Neutrophil (primary cell): ENCODE data around the gene PRDM16.

Source experiments
- H3K27ac ChIP-seq: fragments of 200-600 bp; sonication (generic); 2 replicates; pipeline ENCODE4 v1.5.1; 2016; ENCODE audit warnings: mild to moderate bottlenecking, moderate library complexity
- H3K27me3 ChIP-seq: fragments of 200-600 bp; sonication (generic); 2 replicates; pipeline ENCODE4 v1.6.0; 2016; ENCODE audit warnings: mild to moderate bottlenecking
- H3K36me3 ChIP-seq: fragments of 200-600 bp; sonication (generic); 2 replicates; pipeline ENCODE4 v1.5.1; 2017
- H3K4me1 ChIP-seq, 2 experiments: fragments of 200-600 bp in 1 of 2; sonication (generic) in 1 of 2; 1 replicate in 1 of 2; 2 replicates in 1 of 2; pipeline versions ENCODE4 v1.5.1 to v1.6.1; 2013 to 2016; ENCODE audit warnings: low read depth in 1 of 2, low read length in 1 of 2, mild to moderate bottlenecking in 1 of 2, moderate library complexity in 1 of 2; ENCODE audit not compliant: control insufficient read depth in 1 of 2, insufficient read depth in 1 of 2
- H3K4me3 ChIP-seq, 2 experiments: fragments of 200-600 bp in 1 of 2; sonication (generic) in 1 of 2; 1 replicate in 1 of 2; 2 replicates in 1 of 2; pipeline ENCODE4 v1.5.1; 2013 to 2016; ENCODE audit warnings: low read depth in 1 of 2, low read length in 1 of 2, mild to moderate bottlenecking in 1 of 2, moderate library complexity in 1 of 2
- H3K9me3 ChIP-seq: fragments of 200-600 bp; sonication (generic); 2 replicates; pipeline ENCODE4 v1.5.1; 2016
- TF ChIP-seq, protein P1 (sequence below): fragments of 200-600 bp; sonication (generic); IDR thresholded peaks from 2 replicates; pipeline ENCODE4 v1.5.1; 2016; ENCODE audit warnings: antibody characterized with exemption

PRDM16 gene

DNA sequence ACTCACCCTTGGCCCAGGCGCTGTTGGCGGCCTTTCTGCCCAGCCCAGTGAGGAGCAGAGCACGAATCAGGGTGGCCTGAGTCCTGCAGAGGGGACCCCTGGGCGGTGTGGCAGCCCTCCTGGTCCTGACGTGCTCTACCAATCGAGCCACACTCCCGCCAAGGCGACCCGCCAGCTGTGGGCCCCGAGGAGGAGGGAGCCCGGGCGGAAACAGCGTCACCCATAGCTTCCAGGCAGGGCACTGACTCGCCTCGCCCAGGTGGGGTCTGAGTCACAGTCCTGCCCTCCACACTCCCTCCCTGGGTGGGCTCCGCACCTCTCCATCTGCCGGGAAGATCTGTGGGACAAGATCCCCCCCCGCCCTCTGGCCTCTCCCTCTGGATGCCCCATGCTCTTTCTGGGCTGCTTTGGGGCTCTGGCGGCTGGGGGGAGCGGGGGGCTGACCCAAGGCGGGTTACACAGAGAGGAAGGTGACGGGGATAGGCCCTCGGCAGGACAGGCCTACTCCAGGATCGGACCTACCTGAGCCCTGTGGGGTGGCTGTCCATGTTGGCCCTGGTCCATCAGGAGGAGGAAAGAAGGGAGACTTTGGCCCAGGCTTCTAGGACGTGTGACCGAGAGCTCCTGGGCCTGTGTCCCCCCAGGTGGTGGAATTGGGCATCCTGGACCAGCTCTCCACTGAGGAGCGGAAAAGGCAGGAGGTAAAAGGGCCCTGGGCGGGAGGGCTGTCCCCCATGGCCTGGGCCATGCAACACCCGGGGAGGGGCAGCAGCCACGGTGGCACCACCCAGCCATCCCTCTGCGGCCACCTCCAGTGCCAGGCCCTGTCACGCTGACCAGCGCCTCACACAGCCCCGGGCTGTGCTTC lies 399.5 kb downstream of the PRDM16 start:
- TF ChIP-seq, protein P1, sequence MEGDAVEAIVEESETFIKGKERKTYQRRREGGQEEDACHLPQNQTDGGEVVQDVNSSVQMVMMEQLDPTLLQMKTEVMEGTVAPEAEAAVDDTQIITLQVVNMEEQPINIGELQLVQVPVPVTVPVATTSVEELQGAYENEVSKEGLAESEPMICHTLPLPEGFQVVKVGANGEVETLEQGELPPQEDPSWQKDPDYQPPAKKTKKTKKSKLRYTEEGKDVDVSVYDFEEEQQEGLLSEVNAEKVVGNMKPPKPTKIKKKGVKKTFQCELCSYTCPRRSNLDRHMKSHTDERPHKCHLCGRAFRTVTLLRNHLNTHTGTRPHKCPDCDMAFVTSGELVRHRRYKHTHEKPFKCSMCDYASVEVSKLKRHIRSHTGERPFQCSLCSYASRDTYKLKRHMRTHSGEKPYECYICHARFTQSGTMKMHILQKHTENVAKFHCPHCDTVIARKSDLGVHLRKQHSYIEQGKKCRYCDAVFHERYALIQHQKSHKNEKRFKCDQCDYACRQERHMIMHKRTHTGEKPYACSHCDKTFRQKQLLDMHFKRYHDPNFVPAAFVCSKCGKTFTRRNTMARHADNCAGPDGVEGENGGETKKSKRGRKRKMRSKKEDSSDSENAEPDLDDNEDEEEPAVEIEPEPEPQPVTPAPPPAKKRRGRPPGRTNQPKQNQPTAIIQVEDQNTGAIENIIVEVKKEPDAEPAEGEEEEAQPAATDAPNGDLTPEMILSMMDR, result no peak
- no peak overlapping the region for H3K4me3 ChIP-seq
- H3K27me3 ChIP-seq, result no peaks in the 10 kb centered on the region
- no peaks in the 10 kb centered on the region for H3K4me1 ChIP-seq
- H3K36me3 ChIP-seq, result no peaks in the 10 kb centered on the region
- no peaks in the 10 kb centered on the region for H3K9me3 ChIP-seq
- no peak overlapping the region for H3K27ac ChIP-seq

- Histone ChIP-seq H3K27ac (no peak overlapping the region), H3K4me3 (no peak overlapping the region), H3K36me3 (no peaks in the 10 kb centered on the region), H3K4me1 (no peaks in the 10 kb centered on the region), H3K9me3 (no peaks in the 10 kb centered on the region), H3K27me3 (no peaks in the 10 kb centered on the region)
- TF ChIP-seq, protein P1, result no peak
These were observed 400.3 kb downstream of the PRDM16 start for GRCh38 chr1:3469104-3469848.

GRCh38 chr1:3469849-3470649 lies 401.0 kb downstream of the PRDM16 start:
- Histone ChIP-seq H3K36me3 (no peaks in the 10 kb centered on the region), H3K27me3 (no peaks in the 10 kb centered on the region), H3K27ac (no peak overlapping the region), H3K4me1 (no peaks in the 10 kb centered on the region), H3K9me3 (no peaks in the 10 kb centered on the region), H3K4me3 (no peak overlapping the region)
- TF ChIP-seq, protein P1, result no peak

DNA sequence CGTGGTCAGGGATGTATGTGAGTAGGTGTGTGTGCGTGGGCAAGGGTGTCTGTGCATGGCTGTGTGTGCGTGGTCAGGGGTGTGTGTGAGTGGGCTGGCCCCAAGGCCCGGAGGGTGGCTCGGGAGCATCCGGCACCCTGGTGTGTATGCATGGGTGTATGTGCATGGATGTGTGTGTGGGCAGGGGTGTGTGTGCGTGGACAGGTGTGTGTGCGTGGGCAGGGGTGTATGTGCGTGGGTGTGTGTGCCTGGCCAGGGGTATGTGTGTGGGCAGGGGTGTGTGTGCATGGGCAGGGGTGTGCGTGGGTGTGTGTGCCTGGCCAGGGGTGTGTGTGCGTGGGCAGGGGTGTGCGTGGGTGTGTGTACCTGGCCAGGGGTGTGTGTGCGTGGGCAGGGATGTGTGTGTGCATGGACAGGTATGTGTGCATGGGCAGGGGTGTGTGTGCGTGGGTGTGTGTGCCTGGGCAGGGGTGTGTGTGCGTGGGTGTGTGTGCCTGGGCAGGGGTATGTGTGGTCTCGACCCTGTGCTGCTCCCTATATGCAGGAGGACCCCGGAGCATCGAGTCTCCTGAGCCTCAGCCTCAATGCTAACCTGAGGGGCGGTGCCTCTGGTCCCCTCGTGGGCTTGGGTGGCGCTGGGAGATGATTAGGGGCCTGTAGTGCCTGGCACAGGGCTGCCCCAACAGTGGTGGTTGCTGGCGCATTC lies 401.8 kb downstream of the PRDM16 start:
- no peaks in the 10 kb centered on the region for H3K27me3 ChIP-seq
- H3K4me1 ChIP-seq, result no peaks in the 10 kb centered on the region
- no peaks in the 10 kb centered on the region for H3K9me3 ChIP-seq
- no peak overlapping the region for H3K4me3 ChIP-seq
- TF ChIP-seq, protein P1, result no peak
- no peak overlapping the region for H3K27ac ChIP-seq
- no peaks in the 10 kb centered on the region for H3K36me3 ChIP-seq
